HL-60/S4 treated with retinoic acid at 250 ng/mL for 4 days and 3 days (cell line): ENCODE measurements around the gene WIZ.
"Not testable (repeated sequence)": the region's sequence is repeated elsewhere in the genome, so short reads cannot be mapped to it uniquely, and the experiment has no call there.

Experiments used
- in situ Hi-C: fragments of 300-500 bp; cut with MboI; formaldehyde crosslinking; loops from 2 replicates; pipeline ENCODE4 v1.7.0; 2022; ENCODE audit warnings: low sequenced_read_pairs

The WIZ gene

DNA sequence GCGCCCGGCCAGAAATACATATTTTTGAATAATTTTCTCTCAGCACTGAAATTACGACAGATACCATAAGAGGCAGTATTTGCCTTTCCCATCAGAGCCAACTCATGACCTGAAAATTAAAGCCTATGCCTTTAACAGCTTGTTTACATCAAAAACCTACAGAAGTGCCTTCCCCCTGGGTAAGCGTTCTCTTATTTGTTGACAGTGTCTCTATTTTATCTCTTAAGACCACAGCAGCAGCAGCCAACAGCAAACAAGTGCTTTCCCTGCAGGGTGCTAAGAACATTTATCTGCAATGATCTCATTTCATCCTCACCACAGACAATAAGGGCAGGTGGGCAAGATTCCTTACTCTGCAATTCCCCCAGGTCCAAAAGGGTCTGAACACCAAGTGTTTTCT is 36.9 kb downstream of the WIZ start:
- in situ Hi-C loops: no loop called here

DNA sequence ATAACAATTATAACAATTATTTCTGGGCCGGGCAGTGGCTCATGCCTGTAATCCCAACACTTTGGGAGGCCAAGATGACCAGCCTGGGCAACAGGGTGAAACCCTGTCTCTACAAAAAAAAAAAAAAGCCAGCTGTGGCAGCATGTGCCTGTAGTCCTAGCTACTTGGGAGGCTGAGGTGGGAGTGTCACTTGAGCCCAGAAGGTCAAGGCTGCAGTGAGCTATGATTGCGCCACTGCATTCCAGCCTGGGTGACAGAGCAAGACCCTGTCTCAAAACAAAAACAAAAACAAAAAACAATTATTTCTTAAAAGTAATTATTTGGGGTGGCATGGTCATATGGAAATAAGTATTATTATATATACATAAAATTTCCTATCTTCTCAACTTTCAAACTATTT is 38.4 kb downstream of the WIZ start:
- in situ Hi-C loops: not testable (repeated sequence)

DNA sequence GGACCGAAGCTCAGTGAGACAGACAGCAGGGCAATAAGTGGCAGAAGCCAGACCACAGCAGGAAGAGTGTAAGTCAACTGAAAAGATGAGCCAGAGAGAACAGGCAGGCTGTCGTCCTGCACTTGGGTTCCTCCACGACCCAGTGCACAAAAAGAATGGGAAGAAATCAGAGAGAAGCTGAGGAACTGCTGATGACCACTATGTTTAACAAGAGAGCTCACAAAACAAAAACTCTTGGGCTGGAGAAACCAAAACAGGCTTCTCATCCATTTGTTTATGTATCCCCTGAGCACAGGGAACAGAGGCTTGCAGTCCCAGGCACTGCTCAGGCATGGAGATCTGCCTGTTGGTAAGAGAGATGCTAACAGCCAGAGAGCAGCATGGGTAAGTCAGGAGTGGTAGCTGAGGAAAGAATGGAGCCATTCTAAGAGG is 45.0 kb downstream of the WIZ start:
- in situ Hi-C loops: no loop called here

DNA sequence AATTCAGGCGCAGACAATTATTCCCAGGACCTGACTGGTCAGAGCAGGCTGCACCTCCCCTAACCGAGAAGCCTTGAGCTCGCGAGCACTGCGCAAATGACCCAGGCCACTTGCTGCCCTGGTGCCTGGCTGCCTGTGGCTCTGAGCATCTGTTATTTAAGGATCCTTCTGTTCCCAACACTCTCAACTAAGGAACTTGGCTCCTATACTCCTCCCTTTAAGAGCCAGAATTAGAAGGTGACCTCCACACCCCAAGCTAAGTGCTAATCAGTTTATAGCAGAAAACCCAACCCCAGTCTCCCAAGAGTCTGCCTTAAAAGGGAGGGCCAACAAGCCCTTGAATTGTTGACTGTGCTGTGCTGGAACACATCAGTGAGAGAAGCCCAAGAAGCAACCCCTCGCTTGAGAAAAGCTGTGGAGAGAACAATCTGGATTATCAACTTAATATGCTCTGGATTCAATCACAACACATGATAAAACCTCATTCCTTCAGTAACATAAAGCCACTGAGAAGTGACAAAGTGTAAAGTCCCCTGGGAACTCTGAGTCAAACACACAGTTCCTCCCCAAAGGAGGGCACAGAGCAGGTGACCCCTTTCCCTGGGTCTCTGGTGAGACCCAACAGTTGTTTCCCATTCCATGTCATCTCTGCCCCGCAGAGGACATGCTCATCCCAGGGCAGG is 45.5 kb downstream of the WIZ start:
- in situ Hi-C loops: no loop called here

DNA sequence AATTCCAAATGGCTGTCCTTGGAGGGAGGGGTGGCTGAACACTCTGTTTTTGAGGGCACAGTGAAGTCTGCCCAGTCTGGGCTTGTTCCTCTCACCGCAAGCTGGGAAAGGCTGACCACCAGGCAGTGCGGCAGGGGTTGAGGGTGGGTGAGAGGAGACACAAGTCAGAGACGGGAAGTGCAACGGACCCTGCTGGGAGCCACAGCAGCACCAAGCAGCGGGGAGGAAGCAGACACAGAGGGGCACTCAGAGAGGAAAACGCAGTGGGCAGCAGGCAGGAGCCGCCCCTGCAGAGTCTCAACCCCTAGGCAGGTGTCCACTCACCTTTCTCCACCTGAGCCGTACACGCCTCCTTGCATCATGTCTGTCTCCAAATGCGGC is 46.6 kb downstream of the WIZ start:
- in situ Hi-C loops: no loop called here

DNA sequence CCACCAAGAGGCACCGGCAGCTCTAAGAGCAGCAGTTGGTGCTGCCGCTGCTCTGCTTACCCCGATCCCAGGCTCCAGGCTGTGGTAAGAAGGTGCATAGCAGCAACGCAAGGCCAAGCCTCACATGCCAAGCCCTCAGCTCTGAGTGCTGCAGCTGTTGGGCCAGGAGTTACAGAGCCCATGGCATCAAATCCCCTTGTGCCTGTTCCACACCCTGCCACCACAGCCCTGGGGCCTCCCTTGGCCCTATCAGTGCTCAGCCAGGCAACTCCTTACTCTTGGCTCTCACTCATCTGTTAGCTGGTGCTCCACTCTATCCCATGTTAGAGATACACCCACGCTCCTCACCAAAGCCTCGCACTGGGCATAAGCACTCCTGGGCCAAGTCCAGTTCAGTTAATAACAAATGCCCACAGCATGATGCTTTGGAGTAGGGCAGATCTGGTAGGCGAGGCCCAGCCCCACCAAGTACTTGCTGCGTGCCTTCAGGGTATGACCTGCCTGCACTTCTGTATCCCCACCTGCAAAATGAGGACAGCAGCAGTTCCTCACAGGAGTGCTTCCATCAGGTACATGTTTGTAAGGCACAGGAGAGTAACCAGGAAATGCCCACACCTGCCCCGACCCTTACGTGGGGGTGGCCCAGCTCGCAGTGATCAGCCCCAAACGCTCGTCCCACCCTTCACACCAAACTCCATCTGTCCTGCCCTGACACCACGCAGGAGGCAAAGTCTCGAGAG is 47.2 kb downstream of the WIZ start:
- in situ Hi-C loops: no loop called here

DNA sequence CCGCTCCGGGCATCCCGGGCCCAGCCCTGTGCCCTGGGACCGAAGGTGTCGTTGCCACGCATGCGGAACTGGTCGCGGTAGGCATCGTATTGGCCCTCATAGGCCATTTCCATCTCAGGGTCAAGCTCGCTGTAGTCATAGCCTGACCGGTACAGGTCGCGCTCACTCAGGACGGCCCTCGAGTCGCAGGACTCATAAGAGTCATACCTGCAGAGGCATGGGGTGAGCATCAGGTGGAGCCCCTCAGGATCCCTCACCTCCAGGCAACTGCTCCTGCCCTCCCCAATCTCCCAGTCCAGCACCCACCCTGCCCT is 48.4 kb downstream of the WIZ start:
- in situ Hi-C loops: no loop called here

DNA sequence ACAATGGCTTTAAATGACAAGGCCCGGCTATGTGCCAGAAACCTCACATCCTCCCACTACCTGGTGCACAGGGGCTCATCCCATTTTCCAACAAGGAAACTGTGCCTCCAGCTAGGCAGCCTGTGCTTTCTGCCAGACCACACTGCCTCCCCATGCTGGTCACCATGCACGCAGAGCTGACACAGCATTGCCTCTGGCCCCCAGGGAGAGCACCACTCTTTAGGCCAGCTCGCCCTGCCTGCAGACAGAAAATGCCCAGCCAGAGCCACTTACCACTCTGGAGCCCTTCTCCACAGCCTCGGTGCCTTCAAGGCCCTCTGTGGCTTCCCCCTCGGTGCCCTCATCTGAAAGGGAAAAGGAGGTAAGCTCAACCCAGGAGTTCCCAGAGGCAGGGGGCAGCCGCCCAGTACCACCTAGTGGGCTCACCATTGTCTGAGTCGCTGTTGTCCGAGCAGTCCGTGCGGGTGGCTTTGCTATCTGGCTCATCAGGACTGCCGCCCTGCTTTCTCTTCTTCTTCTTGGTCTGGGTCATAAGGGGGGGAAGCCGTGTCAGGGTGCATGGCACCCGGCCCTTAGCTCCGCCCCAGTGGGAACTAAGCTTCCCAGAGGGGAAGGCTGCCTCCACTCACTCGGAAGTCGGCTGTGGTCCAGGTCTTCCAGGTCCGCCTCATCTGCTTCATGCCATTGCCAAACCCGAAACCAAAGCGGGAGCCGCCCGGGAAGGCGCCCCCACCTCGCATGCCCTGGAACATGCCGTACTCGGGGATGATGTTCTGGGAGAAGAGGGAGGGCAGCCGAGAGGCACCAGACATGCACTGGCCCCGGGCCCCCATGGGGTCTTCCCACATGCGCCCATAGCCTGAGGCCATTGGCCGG is 49.0 kb downstream of the WIZ start:
- in situ Hi-C loops: no loop called here

DNA sequence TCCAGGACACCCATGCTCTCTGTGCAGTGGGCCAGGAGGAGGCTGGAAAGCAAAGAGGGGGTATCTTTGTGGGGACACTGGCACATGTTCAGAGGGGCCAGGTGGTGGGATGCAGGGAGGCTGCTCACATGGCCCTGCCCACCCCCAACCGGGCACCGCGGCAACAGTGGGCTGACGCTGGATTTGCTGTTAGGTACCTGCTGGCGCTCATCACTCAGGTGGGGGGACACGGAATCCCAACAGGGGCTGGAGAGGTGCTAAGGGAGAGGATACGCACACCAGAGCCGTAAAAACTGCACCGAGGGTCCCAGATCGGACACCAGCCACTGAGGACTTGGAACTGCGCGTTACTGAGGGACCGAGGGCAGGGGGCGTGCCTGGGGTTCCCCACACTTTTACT is 50.1 kb downstream of the WIZ start:
- in situ Hi-C loops: no loop called here

DNA sequence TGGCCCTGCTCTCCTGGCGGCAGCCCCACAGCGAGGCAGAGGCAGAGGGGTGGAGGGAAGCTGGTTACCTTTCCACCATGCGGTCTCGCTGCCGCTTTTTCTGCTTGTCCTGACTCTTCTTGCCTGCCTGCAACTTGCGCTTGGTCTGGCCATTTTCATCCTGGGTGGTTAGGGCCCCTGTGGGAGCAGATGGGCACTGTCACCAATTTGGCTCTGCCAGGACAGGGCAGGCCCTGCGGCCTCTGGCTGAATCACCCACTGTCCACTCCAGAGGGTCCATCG is 50.6 kb downstream of the WIZ start:
- in situ Hi-C loops: no loop called here

DNA sequence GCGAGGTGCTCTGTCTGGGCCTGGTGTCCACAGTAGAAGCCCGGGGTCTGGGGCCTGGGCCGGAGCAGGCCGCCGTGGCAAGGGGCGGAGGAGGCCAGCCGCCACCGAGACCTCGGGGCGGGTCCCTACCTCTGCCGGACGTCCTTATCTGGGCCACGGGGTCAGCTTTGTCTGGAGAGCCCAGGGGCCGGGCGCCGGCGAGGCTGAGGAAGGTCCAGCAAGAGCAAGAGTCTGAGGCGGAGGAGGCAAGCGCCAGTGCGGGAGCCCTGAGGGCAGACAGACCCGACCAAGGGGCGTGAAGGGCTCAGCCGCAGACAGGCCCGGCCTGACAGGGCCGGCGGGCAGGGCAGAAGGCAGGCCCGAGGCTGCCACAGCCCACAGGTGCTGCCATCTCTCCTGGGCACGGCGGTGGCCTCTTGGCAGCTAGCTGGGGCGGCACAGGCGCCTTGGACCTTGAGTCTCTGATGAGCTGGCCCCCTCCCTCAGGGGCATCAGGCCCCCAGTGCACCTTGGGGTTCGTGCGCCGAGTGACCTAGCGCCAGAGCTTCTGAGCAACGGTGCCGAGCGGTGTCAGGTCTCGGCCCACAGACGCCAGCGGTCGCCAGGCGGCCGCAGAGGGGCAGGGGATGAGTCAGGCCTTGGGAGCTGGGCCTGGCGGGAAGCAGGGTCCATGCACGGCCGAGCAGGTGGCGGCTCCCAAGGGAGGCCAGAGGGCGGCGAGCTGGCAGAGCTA is 51.1 kb downstream of the WIZ start:
- in situ Hi-C loops: no loop called here

DNA sequence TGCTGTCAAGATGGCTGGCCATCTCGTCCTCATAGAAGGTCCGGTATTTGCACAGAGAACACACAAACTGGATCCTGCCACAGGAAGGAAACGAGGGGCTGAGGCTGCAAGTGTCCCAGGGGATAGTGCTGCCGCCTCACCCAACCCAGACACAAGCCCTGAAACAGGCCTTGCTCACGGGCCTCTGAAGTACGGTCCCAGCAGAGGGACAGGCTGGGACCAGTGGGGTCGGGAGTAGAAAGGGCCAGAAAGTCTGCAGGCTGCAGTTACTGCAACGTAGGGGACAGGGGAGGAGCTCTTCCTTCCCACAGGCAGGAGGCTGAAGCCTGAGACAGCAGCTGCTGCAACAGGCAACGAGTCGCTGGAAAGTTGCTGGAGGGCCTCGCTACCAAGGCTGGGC is 52.0 kb downstream of the WIZ start:
- in situ Hi-C loops: no loop called here

DNA sequence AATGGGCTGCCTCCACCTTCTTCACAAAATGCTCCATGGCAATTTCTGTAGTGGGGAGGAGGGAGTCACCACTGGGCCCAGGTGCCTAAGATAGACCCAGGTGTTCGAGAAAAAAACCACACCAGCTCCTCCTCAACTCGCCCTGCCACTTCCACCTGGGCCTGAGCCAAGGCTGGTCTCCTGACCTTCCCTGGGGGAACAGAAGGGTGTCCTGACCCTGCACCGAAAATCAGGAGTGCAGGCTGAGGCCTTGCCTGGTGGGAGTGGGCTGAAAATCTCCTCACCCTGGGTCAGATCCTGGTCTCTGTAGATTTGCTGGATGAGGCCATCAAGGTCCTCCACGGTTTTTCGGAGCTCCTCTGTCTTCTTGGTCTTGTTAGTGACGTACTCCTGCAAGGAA is 52.5 kb downstream of the WIZ start:
- in situ Hi-C loops: no loop called here

DNA sequence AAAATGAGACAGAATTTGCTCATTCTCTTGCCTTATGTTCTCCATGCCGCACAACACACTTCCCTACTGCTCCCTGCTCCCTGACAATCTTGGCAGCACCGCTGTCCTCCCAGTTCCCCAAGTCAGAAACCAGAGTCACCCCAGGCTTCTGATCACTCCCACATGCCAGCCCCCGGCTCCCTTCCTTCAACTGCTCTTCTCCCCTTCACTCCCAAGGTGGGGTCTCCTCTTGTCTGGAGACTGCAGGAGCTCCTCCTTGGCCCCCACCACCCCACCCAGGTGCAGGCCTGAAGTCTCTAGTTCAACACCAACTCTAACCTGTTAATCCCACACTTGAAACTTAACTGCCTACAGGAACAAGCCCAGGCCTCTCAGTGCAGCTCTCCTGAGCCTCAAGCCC is 53.3 kb downstream of the WIZ start:
- in situ Hi-C loops: no loop called here

DNA sequence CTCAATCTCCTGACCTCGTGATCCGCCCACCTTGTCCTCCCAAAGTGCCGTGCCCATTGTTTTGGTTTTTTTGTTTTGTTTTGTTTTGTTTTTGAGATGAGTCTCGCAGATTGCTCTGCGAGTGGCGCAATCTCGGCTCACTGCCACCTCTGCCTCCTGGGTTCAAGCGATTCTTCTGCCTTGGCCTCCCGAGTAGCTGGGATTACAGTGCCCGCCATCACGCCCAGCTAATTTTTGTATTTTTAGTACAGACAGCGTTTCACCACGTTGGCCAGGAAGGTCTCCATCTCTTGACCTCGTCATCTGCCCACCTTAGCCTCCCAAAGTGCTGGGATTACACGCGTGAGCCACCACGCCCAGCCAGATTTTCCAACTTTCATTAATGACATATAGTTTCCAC is 54.5 kb downstream of the WIZ start:
- in situ Hi-C loops: not testable (repeated sequence)

DNA sequence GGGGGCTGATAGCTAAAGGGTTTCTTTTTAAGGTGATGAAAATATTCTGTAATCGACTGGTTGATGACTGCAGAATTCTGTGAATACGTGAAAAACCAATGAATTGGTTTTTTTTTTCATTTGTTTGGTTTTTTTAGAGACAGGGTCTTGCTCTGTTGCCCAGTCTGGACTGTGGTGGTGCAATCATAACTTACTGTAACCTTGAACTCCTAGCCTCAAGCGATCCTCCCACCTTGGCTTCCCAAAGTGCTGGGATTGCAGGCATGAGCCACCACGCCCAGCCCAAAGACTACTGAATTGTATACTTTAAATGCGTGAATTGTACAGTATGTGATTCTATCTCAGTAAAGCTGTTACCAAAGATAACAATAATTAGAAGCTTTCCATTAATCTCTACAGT is 55.3 kb downstream of the WIZ start:
- in situ Hi-C loops: no loop called here

DNA sequence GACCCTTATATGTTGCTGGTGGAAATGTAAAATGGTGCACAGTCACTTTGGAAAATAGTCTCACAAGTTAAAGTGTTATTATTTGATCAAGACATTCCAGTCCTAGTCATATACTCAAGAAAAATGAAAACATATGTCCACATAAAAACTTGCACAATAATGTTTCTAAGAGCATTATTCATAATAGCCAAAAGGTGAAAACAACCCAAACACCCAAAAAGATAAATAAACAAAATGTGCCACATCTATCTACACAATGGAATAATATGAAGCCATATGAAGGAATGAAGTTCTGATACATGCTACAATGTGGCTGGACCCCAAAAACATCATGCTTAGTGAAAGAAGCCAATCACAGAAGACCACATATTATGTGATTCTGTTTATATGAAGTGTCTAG is 55.8 kb downstream of the WIZ start:
- in situ Hi-C loops: no loop called here

DNA sequence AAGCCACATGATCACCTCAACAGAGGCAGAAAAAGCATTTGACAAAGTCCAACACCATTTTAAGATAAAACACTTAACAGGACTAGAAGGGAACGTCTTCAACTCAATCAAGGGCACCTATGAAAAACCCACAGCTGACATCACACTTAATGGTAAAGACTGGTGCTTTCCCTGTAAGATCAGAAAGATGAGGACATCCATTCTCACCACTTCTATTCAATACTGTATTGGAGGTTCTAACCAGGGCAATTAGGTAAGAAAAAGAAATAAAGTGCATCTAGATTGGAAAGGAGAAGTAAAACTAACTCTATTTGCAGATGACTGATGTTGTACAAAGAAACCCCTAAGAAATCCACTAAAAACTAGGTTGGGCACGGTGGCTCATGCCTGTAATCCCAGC is 58.9 kb downstream of the WIZ start:
- in situ Hi-C loops: no loop called here

DNA sequence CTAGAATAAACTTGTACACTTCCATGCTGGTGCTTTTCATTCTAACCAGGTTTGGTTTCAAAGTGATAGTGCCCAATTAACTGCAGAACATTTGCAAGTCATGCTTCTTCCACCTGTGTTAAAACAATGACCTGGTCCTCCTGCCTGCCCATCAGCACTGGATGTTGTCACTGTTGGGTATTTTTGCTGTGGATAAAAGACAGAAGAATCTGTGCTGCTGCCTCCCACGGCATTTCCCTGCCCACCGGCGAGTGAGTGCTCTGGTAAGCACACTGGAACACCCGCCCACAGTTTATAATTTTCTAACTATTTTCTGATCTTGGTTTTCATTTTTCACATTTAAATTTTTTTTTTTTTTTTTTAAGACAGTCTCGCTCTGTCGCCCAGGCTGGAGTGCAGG is 67.9 kb downstream of the WIZ start:
- in situ Hi-C loops: no loop called here

DNA sequence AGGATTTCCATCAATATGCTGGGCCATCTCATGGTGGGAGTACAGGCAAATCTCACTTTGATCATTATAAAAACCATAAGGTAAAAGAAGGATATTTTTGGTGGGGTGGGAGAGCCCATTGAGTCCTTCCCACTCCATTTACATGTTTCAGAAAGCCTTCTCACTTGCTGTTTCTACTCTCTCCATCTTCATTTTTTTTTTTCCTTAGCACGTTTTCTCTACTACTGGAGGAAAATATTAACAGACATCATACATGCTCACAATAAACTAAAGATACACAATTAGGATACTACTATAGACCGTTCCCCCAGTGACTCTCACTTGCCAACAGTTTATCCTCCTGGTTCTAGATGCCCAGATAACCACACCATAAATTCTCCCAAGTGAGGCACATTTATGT is 68.3 kb downstream of the WIZ start:
- in situ Hi-C loops: no loop called here

DNA sequence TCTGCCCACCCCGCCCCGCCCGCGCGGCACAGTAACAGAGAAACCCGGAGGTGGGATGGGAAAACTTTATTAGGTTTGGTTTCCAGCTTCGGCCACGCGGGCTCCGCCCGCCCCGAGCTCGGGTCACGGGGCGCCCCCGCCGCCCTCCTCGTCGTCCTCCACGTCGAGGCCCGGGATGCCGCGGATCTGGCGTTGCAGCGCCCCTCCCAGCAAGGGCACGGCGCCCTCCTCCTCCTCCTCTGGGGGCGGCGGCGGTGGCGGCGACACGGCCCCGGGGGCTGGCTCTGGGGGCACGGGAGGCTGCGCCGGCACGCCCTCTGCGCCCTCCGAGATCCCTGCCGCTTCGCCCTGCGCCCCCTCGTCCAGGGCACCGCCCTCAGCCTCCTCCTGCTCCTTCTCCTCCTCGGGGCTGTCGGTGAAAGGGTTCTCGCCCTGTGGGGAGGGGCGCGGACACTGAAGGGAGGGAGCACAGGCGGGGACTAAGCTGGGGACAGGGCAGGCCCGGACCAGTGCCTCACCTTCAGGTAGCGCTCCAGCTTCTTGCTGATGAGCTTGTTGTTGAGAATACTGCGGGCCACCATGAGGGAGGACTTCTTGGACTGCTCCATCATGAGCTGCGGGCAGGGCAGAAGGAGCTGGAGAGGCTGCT is 69.6 kb downstream of the WIZ start:
- in situ Hi-C loops: no loop called here
